NCI-H187 (cell line): Measurements from ENCODE around the gene CEACAM7.
"Not testable (repeated sequence)": the region's sequence is repeated elsewhere in the genome, so short reads cannot be mapped to it uniquely, and the experiment has no call there.

Source experiments
- DNase-seq, 2 experiments: peaks; one replicate each; lab custom pipeline; 2025; lab: John Stamatoyannopoulos, UW

CEACAM7 gene

DNA sequence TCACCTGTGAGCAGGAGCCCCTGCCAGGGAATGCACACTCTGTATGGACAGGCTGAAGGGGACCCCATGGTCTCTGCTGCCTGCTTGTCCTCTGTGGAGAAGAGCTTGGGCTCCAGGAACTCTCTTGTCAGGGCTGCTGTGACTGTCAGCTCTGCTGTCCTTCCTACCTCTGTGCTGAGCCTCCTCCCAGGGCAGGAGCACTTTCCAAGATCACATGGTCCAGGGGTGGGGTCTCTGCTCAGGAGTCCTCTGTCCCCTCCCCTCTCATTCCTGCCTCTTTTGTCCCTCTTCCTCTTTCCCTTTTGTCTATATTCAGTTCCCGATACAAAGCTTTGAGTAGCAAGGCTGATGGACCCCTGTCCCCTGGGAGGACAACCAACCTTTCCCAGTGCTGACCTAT lies at the start of gene CEACAM7:
Gene CEACAM7, minus strand, starts transcription at position 173 of the 400 bp plus-strand sequence. Its CDS starts 105 bp downstream, at position 68.
- DNase-seq, result no peak

DNA sequence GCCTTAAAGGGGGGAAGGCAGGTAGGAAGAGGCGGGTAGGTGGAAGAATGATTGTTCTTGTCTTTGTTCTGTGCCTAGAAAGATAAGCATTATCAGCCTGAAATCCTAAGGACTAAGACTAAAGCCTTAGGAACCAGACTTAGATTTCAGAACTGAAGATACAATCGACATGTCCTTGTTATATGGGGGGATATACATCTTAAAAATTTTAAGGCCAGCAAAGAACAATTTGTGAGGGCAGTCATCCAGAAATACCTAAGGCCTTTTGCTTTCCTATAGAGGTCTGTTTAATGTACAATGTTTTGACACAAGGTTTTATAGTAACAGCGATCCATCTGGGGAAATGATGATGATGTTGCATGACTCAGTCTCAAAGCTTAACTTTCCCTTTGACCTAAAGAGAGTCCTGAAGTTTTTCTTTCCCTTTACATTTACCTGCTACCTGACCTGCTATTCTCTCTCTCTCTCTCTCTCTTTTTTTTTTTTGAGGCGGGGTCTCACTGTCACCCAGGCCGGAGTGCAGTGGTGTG lies 47.1 kb upstream of the CEACAM7 start:
- no peak for DNase-seq

DNA sequence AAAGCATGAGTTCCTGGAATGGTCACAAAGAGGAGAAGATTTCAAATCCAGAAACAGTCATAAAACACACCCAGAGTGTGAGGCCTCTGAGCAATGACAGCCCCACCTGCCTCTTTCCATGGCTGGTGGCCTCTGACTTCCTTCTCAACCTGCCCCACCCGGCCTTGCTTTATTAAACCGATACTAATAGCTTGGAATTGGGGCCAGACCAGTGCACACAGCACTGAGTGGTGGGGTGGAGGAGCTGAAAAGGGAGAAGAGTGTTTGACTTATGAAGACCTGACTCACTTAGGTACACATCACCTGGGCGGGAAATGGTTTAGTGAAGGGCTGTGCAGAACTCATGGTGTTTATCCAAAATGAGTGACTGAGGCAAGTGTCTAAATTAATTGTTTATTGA lies 46.5 kb upstream of the CEACAM7 start:
- peak; percentile 48 to 58 for DNase-seq

DNA sequence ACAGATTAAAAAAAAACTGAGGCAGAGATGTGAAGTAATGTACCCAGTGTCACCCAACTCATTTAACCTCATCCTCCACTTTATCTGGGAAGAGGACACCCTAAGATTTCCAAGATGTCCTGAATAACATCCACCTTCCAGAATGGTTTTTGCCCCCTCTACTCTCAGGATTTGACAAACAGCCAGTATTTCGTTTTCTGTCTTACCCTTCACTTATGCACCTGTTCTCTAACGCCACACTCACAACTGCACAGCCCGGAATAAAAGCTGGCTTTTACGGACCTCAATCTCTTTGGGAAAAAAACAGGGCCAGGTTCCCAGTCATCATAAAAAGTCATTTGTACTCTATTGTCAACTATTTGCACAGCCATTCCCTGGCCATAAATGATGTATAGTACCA lies 46.1 kb upstream of the CEACAM7 start:
- no peak for DNase-seq

DNA sequence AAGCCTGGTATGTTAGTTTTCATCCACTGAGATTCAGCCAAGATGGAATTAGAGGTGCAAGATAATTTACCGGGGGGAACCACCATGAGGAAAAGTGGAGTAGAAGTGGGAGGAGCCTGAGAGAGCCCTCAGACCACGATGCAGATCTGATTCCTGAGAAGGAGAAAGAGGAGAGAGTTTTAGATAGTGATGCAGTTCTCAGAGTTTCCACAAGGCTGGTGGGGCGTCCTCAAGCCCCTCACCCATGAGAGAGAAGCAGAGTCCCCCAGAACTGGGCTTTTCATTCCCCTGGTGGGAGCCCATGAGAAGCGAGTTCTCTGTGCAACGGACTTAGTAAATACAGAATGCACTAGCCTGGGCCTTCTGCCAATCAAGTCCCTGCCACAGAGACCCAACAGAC lies 38.4 kb upstream of the CEACAM7 start:
- no peak for DNase-seq

DNA sequence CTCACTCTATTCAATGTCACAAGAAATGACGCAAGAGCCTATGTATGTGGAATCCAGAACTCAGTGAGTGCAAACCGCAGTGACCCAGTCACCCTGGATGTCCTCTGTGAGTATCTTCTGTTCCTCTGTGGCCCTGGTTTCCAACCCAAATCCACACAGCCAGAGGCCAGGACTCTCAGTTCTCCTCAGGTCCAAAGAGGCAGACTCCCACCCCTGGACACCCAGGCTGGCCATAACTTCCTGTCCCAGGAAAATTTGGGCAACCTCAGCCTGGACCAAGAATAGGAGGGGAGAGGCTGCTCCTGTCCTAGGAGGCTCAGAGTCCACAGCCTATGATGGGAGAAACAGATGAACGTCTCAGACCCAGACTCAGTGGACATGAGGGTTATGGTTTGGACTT lies 32.0 kb upstream of the CEACAM7 start:
- DNase-seq, result no peak

DNA sequence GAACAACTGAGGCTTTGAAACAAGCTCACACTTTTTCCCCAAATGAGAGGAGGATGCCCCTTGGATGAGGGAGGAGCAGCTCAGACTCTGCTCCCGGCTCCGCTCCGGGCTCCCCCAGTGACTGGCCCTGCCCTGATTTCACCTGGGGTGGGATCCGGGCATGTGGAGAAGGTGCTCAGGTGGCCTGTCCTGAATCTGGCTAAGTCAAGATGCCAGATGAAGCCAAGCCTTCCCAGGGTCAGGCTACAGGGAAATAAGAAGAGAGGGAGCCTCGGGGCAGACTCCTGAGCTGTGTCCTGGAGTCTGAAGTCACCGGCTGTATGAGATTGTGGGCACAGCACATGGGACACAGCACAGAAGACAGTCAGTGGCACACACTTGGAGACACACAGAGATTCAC lies 30.7 kb upstream of the CEACAM7 start:
- no peak for DNase-seq

DNA sequence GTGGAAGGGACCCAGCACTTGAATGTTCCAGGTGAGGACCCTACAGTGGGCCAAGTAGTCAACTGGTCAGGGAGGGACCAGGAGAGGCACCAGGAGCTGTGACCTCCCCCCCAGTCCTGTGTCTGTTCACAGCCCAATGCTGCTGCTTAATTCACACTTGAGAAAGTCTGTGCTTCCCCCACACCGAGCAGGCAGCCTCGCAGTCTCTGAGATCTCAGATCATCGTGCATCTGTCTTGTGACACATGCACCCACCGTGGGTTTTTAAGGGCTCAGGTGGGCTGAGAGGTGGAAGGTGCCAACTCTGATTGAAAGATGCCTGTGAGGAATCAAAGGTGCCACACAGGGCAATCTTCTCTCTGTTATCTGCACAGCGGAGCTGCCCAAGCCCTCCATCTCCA lies 26.5 kb upstream of the CEACAM7 start:
- DNase-seq, result no peak

DNA sequence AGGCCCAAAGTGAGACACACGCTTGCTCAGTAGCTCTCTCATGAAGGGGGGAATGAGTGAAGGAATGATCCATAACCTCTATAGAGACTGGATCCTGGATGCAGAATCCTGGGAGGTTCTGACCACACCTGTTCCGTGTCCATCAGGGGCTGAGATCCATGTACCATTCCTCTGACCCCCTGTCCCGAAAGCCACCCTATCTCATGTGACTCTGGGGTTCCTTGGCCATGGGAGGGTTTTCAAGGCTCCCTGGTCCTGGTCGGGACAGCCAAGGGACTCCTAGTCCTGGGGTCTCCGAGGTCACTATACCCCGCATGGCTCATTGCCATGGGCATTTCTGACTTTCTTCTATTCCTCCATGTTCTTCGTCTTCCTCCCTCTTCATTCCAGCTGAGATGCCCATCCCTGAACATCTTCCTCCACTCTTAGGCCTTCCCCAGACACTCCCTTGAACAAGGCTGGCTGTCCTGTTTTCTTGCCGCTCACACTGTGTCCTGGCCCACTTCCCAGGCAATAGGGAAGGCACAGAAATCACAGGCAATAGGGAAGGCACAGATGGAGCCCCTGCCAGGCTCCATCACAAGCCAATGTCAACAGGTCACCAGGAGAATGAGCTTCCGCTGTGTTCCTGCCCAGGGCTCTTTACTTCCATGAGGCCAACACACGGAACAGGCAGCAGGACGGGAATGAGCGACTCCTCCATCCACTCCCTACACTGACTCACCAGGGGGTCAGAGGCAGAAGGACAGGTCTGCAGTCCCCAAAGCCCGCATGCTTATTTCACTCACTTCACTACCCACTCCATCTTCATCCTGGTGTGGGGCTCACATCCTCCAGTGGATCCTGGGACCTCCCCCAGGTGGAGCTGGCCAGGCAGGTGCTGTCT lies 23.5 kb upstream of the CEACAM7 start:
- DNase-seq, result no peak

DNA sequence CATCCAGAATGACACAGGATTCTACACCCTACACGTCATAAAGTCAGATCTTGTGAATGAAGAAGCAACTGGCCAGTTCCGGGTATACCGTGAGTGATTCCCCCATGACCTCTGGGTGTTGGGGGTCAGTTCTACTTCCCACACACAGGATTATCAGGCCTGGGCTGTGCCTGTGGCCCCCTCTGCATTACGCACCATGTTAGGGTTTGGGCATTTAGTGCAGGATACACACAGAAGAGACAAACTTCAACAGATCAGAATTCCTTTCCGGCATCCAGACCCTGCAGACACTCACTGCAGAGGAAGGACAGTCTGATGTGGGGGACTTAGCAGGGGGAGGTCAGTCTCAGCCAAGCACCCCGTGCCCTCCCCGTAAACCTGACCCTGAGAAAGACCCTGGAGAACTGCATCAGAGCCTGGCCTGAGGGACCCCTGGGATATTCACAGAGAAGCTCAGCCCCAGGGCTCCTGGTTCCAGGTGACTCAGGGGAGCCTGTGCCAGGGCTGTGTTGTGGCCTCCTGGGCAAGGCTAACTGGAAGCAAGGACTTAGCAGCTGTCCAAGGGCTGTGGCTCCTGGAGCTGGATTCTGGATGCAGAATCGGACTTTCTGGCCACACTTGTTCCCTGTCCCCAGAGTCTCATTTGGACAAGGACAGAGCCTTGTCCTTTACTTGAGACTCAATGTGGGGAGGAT lies 22.0 kb upstream of the CEACAM7 start:
- no peak for DNase-seq

DNA sequence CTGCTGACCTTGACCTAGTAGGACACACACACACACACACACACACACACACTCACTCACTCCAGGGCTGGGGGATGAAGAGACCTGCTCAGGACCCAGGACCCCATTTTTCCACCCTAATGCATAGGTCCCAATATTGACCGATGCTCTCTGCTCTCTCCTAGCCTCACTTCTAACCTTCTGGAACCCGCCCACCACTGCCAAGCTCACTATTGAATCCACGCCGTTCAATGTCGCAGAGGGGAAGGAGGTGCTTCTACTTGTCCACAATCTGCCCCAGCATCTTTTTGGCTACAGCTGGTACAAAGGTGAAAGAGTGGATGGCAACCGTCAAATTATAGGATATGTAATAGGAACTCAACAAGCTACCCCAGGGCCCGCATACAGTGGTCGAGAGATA lies 21.4 kb upstream of the CEACAM7 start:
- DNase-seq, result not testable (repeated sequence)

DNA sequence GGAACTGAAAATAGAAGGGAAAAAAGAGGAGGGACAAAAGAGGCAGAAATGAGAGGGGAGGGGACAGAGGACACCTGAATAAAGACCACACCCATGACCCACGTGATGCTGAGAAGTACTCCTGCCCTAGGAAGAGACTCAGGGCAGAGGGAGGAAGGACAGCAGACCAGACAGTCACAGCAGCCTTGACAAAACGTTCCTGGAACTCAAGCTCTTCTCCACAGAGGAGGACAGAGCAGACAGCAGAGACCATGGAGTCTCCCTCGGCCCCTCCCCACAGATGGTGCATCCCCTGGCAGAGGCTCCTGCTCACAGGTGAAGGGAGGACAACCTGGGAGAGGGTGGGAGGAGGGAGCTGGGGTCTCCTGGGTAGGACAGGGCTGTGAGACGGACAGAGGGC lies 20.4 kb upstream of the CEACAM7 start, which contains the start of gene CEACAM5:
Gene CEACAM5, plus strand, starts transcription at position 146 of the 400 bp plus-strand sequence. Its CDS starts 106 bp downstream, at position 252.
- peak in 1 of 2 experiments; percentile 41 for DNase-seq

DNA sequence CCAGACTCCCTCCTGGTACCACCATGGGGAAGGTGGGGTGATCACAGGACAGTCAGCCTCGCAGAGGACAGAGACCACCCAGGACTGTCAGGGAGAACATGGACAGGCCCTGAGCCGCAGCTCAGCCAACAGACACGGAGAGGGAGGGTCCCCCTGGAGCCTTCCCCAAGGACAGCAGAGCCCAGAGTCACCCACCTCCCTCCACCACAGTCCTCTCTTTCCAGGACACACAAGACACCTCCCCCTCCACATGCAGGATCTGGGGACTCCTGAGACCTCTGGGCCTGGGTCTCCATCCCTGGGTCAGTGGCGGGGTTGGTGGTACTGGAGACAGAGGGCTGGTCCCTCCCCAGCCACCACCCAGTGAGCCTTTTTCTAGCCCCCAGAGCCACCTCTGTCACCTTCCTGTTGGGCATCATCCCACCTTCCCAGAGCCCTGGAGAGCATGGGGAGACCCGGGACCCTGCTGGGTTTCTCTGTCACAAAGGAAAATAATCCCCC lies 19.9 kb upstream of the CEACAM7 start:
- DNase-seq, result no peak

DNA sequence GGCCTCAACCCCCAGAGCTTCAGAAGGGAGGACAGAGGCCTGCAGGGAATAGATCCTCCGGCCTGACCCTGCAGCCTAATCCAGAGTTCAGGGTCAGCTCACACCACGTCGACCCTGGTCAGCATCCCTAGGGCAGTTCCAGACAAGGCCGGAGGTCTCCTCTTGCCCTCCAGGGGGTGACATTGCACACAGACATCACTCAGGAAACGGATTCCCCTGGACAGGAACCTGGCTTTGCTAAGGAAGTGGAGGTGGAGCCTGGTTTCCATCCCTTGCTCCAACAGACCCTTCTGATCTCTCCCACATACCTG lies 19.4 kb upstream of the CEACAM7 start:
- no peak for DNase-seq

DNA sequence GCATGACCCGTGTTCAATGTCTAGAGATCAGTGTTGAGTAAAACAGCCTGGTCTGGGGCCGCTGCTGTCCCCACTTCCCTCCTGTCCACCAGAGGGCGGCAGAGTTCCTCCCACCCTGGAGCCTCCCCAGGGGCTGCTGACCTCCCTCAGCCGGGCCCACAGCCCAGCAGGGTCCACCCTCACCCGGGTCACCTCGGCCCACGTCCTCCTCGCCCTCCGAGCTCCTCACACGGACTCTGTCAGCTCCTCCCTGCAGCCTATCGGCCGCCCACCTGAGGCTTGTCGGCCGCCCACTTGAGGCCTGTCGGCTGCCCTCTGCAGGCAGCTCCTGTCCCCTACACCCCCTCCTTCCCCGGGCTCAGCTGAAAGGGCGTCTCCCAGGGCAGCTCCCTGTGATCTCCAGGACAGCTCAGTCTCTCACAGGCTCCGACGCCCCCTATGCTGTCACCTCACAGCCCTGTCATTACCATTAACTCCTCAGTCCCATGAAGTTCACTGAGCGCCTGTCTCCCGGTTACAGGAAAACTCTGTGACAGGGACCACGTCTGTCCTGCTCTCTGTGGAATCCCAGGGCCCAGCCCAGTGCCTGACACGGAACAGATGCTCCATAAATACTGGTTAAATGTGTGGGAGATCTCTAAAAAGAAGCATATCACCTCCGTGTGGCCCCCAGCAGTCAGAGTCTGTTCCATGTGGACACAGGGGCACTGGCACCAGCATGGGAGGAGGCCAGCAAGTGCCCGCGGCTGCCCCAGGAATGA lies 18.9 kb upstream of the CEACAM7 start:
- DNase-seq, result peak; percentile 82

DNA sequence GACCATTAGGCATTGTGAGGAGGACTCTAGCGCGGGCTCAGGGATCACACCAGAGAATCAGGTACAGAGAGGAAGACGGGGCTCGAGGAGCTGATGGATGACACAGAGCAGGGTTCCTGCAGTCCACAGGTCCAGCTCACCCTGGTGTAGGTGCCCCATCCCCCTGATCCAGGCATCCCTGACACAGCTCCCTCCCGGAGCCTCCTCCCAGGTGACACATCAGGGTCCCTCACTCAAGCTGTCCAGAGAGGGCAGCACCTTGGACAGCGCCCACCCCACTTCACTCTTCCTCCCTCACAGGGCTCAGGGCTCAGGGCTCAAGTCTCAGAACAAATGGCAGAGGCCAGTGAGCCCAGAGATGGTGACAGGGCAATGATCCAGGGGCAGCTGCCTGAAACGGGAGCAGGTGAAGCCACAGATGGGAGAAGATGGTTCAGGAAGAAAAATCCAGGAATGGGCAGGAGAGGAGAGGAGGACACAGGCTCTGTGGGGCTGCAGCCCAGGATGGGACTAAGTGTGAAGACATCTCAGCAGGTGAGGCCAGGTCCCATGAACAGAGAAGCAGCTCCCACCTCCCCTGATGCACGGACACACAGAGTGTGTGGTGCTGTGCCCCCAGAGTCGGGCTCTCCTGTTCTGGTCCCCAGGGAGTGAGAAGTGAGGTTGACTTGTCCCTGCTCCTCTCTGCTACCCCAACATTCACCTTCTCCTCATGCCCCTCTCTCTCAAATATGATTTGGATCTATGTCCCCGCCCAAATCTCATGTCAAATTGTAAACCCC lies 17.5 kb upstream of the CEACAM7 start:
- no peak for DNase-seq

DNA sequence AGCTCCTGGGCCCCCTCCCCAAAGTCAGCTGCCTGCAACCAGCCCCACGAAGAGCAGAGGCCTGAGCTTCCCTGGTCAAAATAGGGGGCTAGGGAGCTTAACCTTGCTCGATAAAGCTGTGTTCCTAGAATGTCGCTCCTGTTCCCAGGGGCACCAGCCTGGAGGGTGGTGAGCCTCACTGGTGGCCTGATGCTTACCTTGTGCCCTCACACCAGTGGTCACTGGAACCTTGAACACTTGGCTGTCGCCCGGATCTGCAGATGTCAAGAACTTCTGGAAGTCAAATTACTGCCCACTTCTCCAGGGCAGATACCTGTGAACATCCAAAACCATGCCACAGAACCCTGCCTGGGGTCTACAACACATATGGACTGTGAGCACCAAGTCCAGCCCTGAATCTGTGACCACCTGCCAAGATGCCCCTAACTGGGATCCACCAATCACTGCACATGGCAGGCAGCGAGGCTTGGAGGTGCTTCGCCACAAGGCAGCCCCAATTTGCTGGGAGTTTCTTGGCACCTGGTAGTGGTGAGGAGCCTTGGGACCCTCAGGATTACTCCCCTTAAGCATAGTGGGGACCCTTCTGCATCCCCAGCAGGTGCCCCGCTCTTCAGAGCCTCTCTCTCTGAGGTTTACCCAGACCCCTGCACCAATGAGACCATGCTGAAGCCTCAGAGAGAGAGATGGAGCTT lies 15.7 kb upstream of the CEACAM7 start:
- DNase-seq, result no peak

DNA sequence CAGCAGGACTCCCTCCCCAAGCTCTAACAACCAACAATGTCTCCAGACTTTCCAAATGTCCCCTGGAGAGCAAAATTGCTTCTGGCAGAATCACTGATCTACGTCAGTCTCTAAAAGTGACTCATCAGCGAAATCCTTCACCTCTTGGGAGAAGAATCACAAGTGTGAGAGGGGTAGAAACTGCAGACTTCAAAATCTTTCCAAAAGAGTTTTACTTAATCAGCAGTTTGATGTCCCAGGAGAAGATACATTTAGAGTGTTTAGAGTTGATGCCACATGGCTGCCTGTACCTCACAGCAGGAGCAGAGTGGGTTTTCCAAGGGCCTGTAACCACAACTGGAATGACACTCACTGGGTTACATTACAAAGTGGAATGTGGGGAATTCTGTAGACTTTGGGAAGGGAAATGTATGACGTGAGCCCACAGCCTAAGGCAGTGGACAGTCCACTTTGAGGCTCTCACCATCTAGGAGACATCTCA lies 14.1 kb upstream of the CEACAM7 start:
- no peak for DNase-seq

DNA sequence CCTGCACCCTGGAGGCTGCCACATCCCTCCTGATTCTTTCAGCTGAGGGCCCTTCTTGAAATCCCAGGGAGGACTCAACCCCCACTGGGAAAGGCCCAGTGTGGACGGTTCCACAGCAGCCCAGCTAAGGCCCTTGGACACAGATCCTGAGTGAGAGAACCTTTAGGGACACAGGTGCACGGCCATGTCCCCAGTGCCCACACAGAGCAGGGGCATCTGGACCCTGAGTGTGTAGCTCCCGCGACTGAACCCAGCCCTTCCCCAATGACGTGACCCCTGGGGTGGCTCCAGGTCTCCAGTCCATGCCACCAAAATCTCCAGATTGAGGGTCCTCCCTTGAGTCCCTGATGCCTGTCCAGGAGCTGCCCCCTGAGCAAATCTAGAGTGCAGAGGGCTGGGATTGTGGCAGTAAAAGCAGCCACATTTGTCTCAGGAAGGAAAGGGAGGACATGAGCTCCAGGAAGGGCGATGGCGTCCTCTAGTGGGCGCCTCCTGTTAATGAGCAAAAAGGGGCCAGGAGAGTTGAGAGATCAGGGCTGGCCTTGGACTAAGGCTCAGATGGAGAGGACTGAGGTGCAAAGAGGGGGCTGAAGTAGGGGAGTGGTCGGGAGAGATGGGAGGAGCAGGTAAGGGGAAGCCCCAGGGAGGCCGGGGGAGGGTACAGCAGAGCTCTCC lies 13.5 kb upstream of the CEACAM7 start:
- peak in 1 of 2 experiments; percentile 11 for DNase-seq
